ENCODE data around the gene ITGA3. TPM values are rescaled to one million over a fixed set of nuclear protein-coding genes. Genes with fewer than 3 reads are reported as not detected.
A peak's percentile ranks its signal among the peaks of the same experiment; 100 is the strongest.

The ITGA3 gene
- total RNA-seq, 1 experiment from 2014 or later, result 22.5 TPM

DNA sequence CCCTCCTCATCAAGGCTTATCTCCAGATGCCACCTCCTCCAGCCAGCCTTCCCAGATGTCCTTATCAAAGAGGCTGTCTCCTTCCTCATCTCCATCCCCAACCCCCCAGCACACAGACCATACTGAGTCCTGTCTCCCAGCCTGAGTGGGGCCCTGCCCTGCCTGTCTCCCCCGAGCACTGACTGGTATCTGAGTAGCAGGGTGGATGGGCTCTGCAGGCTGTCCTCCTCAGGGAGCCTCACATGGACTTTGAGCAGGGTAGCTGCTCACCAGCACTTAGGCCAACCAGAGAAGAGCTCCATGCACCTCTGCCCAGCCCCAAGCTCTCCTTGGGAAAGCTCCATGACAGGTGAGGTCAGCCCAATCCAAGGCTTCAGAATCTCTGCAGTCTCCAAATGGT lies 20.0 kb upstream of the ITGA3 start:
- Histone ChIP-seq H3K27ac (ENCODE audit: insufficient read length, low read depth, low read length) (no peak overlapping the region), H3K9me3 (ENCODE audit: control insufficient read depth, low read depth, low read length) (no peaks in the 10 kb centered on the region), H3K4me1 (ENCODE audit: insufficient read depth, low read length) (no peaks in the 10 kb centered on the region; the same call in 1 of the 2 replicates), H3T11ph (ENCODE audit: low read length) (no peak overlapping the region), H3K4me2 (ENCODE audit: insufficient read depth, insufficient read length, low read length) (no peak overlapping the region), H4K91ac (ENCODE audit: insufficient read length, low read depth, low read length) (no peak overlapping the region), H2BK12ac (ENCODE audit: insufficient read length, low read depth, low read length) (no peak overlapping the region), H3K18ac (ENCODE audit: insufficient read length, low read depth, low read length) (no peak overlapping the region), H3K9ac (ENCODE audit: extremely low read depth, insufficient read length, low read length) (no peak overlapping the region), H3K56ac (ENCODE audit: insufficient read length, low read depth, low read length) (no peak overlapping the region), H3K23me2 (ENCODE audit: insufficient read length, low read depth, low read length, poor library complexity, severe bottlenecking) (no peaks in the 10 kb centered on the region), H3K4ac (ENCODE audit: low read depth, low read length) (no peak overlapping the region), H2AFZ (ENCODE audit: low read length) (no peak overlapping the region), H2BK120ac (ENCODE audit: low read depth, low read length, poor library complexity, severe bottlenecking) (no peak overlapping the region), H3K79me1 (ENCODE audit: insufficient read depth, low read depth, low read length, poor library complexity, severe bottlenecking) (no peaks in the 10 kb centered on the region), H2AK5ac (ENCODE audit: insufficient read length, low read length) (no peak overlapping the region), H4K20me1 (ENCODE audit: control insufficient read depth, insufficient read depth, insufficient read length) (no peaks in the 10 kb centered on the region), H4K5ac (ENCODE audit: insufficient read length, low read depth, low read length) (no peak overlapping the region), H2BK20ac (ENCODE audit: low read depth, low read length, poor library complexity, severe bottlenecking) (no peak overlapping the region), H2BK5ac (ENCODE audit: insufficient read length, low read length) (no peak overlapping the region), H3K27me3 (ENCODE audit: insufficient read depth, low read length) (no peaks in the 10 kb centered on the region; the same call in 1 of the 2 replicates), H2BK15ac (ENCODE audit: low read depth, low read length) (no peak overlapping the region), H3K14ac (ENCODE audit: insufficient read depth, low read length) (no peak overlapping the region), H3K79me2 (ENCODE audit: insufficient read depth, low read length) (no peaks in the 10 kb centered on the region), H3K23ac (ENCODE audit: insufficient read length, low read depth, low read length) (no peak overlapping the region), H4K8ac (replicated peaks; ENCODE audit: insufficient read length, low read depth, low read length) (no peak overlapping the region)
- Mint-ChIP-seq H3K4me3 (no peak overlapping the region), H3K9me3 (no peaks in the 10 kb centered on the region; a peak in 1 of 5 replicates), H3K4me1 (peaks cover 20 to 33% of the 10 kb centered on the region in 2 experiments), H3K27ac (peak overlapping the region in 1 of 3 experiments; percentile 40; a peak in 1 of 7 replicates), H3K27me3 (ENCODE audit: low read depth) (peaks cover 10% of the 10 kb centered on the region), H3K36me3 (ENCODE audit: insufficient read depth in 1 of 3, low read depth in 3 of 3) (no peaks in the 10 kb centered on the region)
- TF ChIP-seq, protein P1, sequence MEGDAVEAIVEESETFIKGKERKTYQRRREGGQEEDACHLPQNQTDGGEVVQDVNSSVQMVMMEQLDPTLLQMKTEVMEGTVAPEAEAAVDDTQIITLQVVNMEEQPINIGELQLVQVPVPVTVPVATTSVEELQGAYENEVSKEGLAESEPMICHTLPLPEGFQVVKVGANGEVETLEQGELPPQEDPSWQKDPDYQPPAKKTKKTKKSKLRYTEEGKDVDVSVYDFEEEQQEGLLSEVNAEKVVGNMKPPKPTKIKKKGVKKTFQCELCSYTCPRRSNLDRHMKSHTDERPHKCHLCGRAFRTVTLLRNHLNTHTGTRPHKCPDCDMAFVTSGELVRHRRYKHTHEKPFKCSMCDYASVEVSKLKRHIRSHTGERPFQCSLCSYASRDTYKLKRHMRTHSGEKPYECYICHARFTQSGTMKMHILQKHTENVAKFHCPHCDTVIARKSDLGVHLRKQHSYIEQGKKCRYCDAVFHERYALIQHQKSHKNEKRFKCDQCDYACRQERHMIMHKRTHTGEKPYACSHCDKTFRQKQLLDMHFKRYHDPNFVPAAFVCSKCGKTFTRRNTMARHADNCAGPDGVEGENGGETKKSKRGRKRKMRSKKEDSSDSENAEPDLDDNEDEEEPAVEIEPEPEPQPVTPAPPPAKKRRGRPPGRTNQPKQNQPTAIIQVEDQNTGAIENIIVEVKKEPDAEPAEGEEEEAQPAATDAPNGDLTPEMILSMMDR (conservative IDR thresholded peaks at IDR 0.05), result no peak; the same call in 2 of the 3 replicates
- WGBS (ENCODE audit: extremely low coverage, insufficient read length, low lambda C conversion rate), result no CpG with 5 or more reads among the region's 1 CpG
- DNase-seq, result no peak
